Mucosa of rectum (tissue), 2 donors: Measurements from ENCODE around the gene LAMA4.
A peak's percentile ranks its signal among the peaks of the same experiment; 100 is the strongest.

Experiments
- H3K27ac ChIP-seq, 2 donors: one replicate each; pipeline ENCODE4 v1.7.0; 2013; ENCODE audit warnings: inconsistent platforms in 2 of 2, low read depth in 2 of 2, low read length in 2 of 2
- H3K27me3 ChIP-seq, 2 donors: one replicate each; pipeline ENCODE4 v1.7.0; 2013; ENCODE audit warnings: low read length in 2 of 2; ENCODE audit not compliant: control insufficient read depth in 2 of 2, insufficient read depth in 2 of 2
- H3K36me3 ChIP-seq, 2 donors: one replicate each; pipeline ENCODE4 v1.7.0; 2013; ENCODE audit warnings: low read length in 2 of 2; ENCODE audit not compliant: control insufficient read depth in 2 of 2, insufficient read depth in 2 of 2
- H3K4me1 ChIP-seq, 2 donors: one replicate each; pipeline ENCODE4 v1.7.0; 2013; ENCODE audit warnings: low read length in 2 of 2, mild to moderate bottlenecking in 1 of 2; ENCODE audit not compliant: control insufficient read depth in 2 of 2, insufficient read depth in 2 of 2
- H3K4me3 ChIP-seq, 2 donors: one replicate each; pipeline ENCODE4 v1.7.0; 2013; ENCODE audit warnings: low read length in 2 of 2
- H3K9ac ChIP-seq, 2 donors: one replicate each; pipeline ENCODE4 v1.7.0; 2013; ENCODE audit warnings: low read length in 2 of 2, low read depth in 1 of 2, mild to moderate bottlenecking in 1 of 2
- H3K9me3 ChIP-seq, 2 donors: one replicate each; pipeline ENCODE4 v1.7.0; 2013; ENCODE audit warnings: low read length in 2 of 2; ENCODE audit not compliant: control insufficient read depth in 2 of 2
- donor health status: healthy.
- donor health status: Normal muscosa, but diverticular disease.

LAMA4 gene

DNA sequence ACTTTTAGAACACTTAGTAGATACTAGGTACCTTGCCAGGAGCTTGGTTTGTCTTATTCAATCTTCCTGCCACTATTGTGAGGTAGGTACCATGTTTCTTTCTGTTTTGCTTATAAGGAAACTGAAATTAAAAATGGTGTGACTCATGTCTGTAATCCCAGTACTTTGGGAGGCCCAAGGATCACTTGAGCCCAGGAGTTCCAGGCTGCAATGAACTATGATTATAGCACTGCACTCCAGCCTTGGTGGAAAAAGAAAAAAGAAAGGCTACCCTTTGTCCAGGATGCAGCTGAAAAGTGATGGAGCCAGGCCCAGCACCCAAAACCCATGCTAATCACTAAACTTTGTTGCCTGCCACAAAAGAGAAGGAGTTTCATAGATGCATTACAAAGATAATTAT is 34.1 kb upstream of the LAMA4 start:
- H3K4me1 ChIP-seq, result peaks cover 0 to 9% of the 10 kb centered on the region in 2 donors
- H3K4me3 ChIP-seq, result no peak overlapping the region
- no peak overlapping the region for H3K27ac ChIP-seq
- H3K27me3 ChIP-seq, result no peaks in the 10 kb centered on the region
- H3K9me3 ChIP-seq, result no peaks in the 10 kb centered on the region
- no peaks in the 10 kb centered on the region for H3K36me3 ChIP-seq
- H3K9ac ChIP-seq, result no peak overlapping the region

DNA sequence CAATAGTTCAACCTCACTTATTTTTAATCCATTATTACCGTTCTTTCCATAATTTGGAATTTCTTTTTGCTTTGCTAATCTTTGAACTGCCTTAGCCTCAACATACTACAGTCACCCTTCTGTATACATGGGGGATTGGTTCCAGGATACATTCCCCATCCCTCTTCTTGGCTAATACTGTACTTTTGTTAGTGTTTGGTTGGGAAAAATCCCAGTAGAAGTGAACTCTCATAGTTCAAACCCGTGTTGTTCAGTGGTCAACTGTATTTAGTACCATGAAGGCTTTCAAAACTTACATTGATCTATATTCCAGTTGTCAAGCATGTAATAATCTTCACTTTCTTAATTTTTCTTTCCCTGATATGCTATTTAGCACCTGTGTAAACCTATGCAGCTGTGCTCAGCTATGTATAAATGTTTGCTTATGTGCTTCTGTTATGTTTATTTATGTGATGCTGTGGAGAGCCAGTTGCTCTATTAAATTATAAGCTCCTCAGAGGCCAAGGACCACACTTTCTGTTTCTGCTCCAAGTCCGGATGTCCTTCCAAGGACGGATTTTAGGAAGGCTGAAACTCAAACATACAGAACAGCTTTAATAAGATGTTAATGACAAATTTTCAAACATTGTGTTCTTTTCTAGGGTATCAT is 33.3 kb upstream of the LAMA4 start:
- Histone ChIP-seq H3K27ac (no peak overlapping the region), H3K9ac (no peak overlapping the region), H3K36me3 (no peaks in the 10 kb centered on the region), H3K4me3 (no peak overlapping the region), H3K4me1 (peaks cover 0 to 9% of the 10 kb centered on the region in 2 donors), H3K27me3 (no peaks in the 10 kb centered on the region), H3K9me3 (no peaks in the 10 kb centered on the region)

DNA sequence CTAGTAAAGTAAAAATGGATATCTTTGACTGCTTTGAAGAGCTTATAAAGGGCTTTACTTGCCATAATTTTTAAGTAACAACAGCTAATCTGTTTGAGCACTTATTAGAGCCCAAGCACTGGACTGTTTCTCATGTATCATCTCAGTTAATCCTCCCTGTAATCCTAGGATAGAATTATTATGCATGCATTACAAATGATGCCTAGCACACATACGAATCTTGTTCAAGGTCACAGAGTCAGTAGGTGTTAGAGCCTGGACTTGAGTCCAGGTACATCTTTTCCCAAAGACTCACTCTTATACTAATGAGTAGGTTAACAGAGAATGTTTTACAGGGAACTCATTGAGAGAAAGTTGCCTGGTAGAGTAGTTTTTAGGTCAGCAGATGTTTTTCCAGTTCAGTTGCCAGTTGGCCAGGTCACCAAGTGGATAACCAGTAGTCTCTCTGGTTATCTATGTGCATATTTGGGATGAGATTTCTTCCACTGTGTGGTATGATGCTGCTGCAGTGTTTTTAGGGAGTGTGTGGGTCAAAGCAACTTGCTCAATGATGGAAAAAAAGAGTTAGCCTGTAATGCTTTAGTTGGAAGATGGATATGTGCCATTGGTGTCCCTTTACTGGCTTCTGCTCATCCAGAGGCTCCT is 32.3 kb upstream of the LAMA4 start:
- H3K4me1 ChIP-seq, result peaks cover 0 to 9% of the 10 kb centered on the region in 2 donors
- H3K27ac ChIP-seq, result peak overlapping the region in 1 of 2 donors; percentile 48
- H3K27me3 ChIP-seq, result no peaks in the 10 kb centered on the region
- no peaks in the 10 kb centered on the region for H3K36me3 ChIP-seq
- no peak overlapping the region for H3K9ac ChIP-seq
- H3K9me3 ChIP-seq, result no peaks in the 10 kb centered on the region
- no peak overlapping the region for H3K4me3 ChIP-seq

DNA sequence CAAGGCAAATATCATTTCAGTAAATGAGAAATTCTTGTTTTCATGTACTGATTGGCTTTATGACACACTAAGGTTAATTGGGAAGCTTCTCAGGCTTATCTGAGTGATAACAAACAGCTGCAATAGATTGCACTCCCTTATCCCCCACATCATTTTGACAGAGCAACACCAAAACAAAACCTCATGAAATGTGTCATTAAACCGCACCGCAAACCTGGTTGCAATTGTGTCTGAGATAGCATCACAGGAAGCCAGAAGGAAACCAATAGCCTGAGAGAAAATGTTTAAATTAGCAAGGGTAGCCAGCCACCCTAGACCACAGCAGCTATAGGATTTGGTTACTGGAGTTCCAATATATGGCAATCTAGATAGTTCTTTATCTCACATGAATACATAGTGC is 31.6 kb upstream of the LAMA4 start:
- Histone ChIP-seq H3K9ac (no peak overlapping the region), H3K4me1 (peaks cover 0 to 9% of the 10 kb centered on the region in 2 donors), H3K36me3 (no peaks in the 10 kb centered on the region), H3K27ac (peak overlapping the region in 1 of 2 donors; percentile 21), H3K9me3 (no peaks in the 10 kb centered on the region), H3K27me3 (no peaks in the 10 kb centered on the region), H3K4me3 (no peak overlapping the region)

DNA sequence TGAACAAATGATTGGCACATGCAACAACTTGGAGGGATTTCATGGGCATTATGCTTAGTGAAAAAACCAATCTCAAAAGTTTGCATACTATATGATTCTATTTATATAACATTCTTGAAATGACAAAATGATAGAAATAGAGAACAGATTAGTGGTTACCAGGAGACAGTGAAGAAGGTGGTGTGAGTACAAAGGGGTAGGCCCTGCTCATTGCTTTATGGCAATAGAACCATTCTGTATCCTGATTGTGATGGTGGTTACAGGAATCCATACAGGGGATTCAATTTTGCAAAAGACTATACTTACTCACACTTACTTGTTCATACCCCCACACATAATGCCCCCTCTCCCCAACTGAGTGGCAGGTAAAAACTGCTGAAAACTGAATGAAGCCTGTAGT is 30.2 kb upstream of the LAMA4 start:
- no peak overlapping the region for H3K4me3 ChIP-seq
- no peak overlapping the region for H3K9ac ChIP-seq
- no peaks in the 10 kb centered on the region for H3K36me3 ChIP-seq
- peaks cover 0 to 9% of the 10 kb centered on the region in 2 donors for H3K4me1 ChIP-seq
- no peak overlapping the region for H3K27ac ChIP-seq
- no peaks in the 10 kb centered on the region for H3K27me3 ChIP-seq
- no peaks in the 10 kb centered on the region for H3K9me3 ChIP-seq

DNA sequence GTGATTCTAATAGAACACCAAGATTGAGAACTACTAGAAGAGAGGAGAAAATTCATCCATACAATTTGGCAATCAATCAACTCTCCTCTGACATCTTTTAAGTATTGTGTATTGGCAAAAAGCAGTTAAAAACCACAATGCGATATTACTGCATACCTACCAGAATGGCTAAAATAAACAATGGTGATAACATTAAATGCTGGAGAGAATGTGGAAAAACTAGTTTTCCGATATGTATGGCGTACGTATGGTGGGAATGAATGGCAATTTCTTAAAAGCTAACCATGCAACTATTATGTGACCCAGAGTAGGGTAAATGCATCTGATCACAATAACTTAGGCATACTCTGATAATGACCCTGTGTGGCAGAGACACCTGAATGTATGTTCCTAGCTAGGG is 29.3 kb upstream of the LAMA4 start:
- H3K27me3 ChIP-seq, result no peaks in the 10 kb centered on the region
- H3K27ac ChIP-seq, result no peak overlapping the region
- peaks cover 0 to 6% of the 10 kb centered on the region in 2 donors for H3K4me1 ChIP-seq
- H3K9ac ChIP-seq, result no peak overlapping the region
- no peaks in the 10 kb centered on the region for H3K36me3 ChIP-seq
- H3K4me3 ChIP-seq, result no peak overlapping the region
- no peaks in the 10 kb centered on the region for H3K9me3 ChIP-seq

DNA sequence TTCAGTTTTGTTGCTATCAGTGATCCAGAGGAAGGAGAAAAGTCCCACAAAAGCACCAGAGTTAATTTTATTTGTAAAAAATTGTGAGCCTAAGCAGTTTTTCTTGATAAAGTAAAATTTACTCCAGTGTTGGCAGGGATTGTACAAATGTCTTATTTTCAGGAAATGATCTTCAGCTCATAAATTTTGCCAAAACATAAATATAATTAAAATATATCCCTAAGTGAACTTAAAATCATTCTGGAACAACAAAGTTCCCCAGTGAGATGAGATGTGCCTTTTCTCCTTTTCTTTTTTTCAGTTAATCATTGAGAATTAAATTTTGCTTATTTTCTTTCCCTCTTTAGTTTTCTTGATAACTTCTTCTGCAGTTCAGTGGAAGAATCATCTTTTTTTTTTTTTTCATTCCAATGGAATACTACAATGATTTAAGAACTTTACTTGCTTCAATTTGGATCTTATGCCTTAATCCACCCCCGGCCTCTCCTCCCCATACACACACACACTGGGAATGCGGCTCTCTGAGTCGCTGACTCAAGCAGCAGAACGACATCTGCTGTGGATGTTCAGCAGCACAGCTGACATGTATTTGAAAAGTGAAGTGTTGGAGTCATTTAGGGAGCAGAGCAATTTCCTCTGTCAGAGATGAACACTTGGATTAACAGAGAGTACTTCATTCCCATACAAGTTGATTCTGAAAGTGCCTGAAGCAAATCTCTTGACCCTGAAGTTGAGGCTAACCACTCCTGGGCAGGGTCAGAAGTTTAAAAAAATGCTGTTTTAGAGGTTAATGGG is 27.7 kb upstream of the LAMA4 start:
- Histone ChIP-seq H3K36me3 (no peaks in the 10 kb centered on the region), H3K27me3 (no peaks in the 10 kb centered on the region), H3K9ac (no peak overlapping the region), H3K4me1 (peaks cover 0 to 4% of the 10 kb centered on the region in 2 donors), H3K27ac (peak overlapping the region in 1 of 2 donors; percentile 12), H3K4me3 (no peak overlapping the region), H3K9me3 (no peaks in the 10 kb centered on the region)

DNA sequence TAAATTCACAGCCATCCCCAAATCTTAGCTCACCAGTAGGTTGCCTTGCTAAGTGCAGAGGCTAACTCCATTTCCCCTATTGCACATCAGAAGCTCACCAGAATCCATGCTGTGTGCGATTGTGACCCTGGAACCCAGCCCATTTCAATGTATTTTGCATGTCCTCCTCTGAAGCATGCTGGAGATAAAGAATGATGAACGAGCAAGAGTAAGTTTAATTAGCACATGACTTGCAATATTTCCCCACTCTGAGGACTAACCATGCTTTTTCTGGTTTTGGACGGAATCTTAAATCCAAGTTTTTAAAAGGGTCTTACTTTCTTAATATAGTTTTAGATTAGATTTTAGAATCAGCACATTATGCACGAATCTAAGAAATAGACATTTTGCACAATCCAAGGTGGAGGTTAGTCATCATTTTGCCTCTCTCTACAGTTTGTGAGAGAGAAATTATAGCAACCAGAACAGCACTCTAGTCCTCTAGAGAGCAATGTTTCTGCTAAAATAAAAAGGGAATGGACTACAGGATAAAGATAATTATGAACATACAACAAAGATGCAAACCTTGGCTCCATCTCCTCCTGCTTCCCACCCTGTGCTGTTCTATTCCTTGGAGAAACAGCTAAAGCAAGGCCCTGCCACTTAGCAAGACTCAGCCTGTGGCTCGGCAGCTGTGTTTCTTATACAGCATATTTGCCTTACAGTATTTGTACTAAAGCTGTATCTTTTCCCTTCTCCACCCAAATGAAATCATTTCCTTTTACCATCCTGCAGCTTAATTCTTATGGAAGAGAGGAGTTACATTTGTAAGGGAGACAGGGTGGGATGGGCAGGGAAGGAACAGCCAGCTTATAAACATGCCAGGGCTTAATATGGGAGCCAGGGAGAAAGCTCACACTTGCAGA is 24.9 kb upstream of the LAMA4 start:
- Histone ChIP-seq H3K4me3 (no peak overlapping the region), H3K9me3 (no peaks in the 10 kb centered on the region), H3K27ac (no peak overlapping the region), H3K27me3 (no peaks in the 10 kb centered on the region), H3K36me3 (no peaks in the 10 kb centered on the region), H3K4me1 (no peaks in the 10 kb centered on the region), H3K9ac (no peak overlapping the region)

DNA sequence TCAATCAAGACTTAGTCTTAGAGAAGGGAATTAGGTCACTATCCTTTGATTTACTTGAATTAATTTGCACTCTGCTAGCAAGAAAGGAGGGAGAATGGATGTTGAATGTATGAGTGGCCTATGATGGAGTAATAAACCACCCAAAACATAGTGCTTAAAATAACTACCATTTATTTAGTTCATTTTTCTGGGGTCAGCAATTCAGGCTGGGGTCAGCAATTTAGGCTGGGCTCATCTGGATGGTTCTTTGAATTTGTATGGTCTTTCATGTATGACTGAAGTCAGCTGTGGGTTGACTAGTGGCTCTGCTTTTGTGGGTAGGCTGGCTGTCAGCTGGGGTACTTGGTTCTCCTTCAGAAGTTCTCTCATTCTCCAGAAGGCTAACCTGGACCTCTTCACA is 21.0 kb upstream of the LAMA4 start:
- no peak overlapping the region for H3K9ac ChIP-seq
- no peaks in the 10 kb centered on the region for H3K27me3 ChIP-seq
- H3K4me1 ChIP-seq, result no peaks in the 10 kb centered on the region
- H3K9me3 ChIP-seq, result no peaks in the 10 kb centered on the region
- H3K27ac ChIP-seq, result no peak overlapping the region
- no peak overlapping the region for H3K4me3 ChIP-seq
- H3K36me3 ChIP-seq, result no peaks in the 10 kb centered on the region
